ENCODE measurements around the gene MORN1. TPM values are rescaled to one million over a fixed set of nuclear protein-coding genes. Genes with fewer than 3 reads are reported as not detected.

Gene MORN1
- total and polyA plus RNA-seq, 2 of the 8 experiments (the other 6 are each of a cell fraction or from before 2014, with no cell fraction given): 5.0 to 9.1 TPM

DNA sequence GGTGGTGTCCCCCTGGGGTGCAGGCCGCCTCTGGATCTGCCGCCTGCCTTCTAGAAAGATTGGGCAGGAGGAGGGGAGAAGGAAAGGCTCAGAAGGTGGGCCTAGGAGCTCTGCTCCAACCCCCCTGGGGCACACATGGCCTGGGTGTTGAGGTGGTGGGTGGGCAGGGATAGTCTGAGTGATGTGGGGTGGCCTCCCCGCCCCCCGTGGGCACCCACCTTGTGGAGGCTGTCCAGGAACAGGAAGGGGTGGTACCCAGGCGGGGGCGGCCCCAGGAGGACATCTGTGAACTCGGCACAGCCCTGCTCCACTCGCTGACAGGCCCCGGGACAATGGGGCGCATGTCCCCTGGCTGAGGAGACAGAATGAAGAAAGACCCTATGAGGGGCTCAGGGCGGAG is 54.9 kb downstream of the MORN1 start:
- H2BK12ac ChIP-seq (ENCODE audit: low read depth, low read length): no peak overlapping the region
- no peak for FAIRE-seq
- no peak overlapping the region for H3K9ac ChIP-seq (replicated peaks in 1 of 4; ENCODE audit: extremely low read depth in 1 of 4, low read depth in 3 of 4, low read length in 3 of 4)
- H3K27me3 ChIP-seq (replicated peaks in 1 of 4; ENCODE audit: control insufficient read depth in 3 of 4, extremely low read depth in 1 of 4, insufficient read depth in 3 of 4, low read length in 3 of 4): no peaks in the 10 kb centered on the region
- no peak overlapping the region for H3K14ac ChIP-seq (ENCODE audit: insufficient read length)
- H3K4me1 ChIP-seq (replicated peaks in 1 of 4; ENCODE audit: control insufficient read depth in 3 of 4, insufficient read depth in 4 of 4, low read length in 3 of 4): no peaks in the 10 kb centered on the region
- no peak overlapping the region for H4K91ac ChIP-seq (replicated peaks; ENCODE audit: insufficient read length, low read length)
- H3K4me2 ChIP-seq (ENCODE audit: insufficient read depth in 1 of 2, low read depth in 2 of 2, low read length in 2 of 2): no peak overlapping the region
- H3K18ac ChIP-seq (ENCODE audit: extremely low read depth, low read length): no peak overlapping the region
- no peak overlapping the region for H4K5ac ChIP-seq (ENCODE audit: insufficient read length, low read depth, low read length)
- no peaks in the 10 kb centered on the region for H3K36me3 ChIP-seq (ENCODE audit: control insufficient read depth in 2 of 4, insufficient read depth in 4 of 4, low read length in 3 of 4)
- no peaks in the 10 kb centered on the region for H3K23me2 ChIP-seq (ENCODE audit: low read depth, low read length)
- H3K4me3 ChIP-seq (ENCODE audit: extremely low read depth in 1 of 4, insufficient read depth in 2 of 4, low read depth in 3 of 4, low read length in 4 of 4): no peak overlapping the region
- peaks cover 3 to 13% of the 10 kb centered on the region in 2 experiments; a peak in 3 of 4 replicates for H3K9me3 ChIP-seq (ENCODE audit: insufficient read depth in 2 of 2, low read depth in 1 of 2, low read length in 1 of 2)
- H4K8ac ChIP-seq (ENCODE audit: extremely low read depth, insufficient read depth, low read length): no peak overlapping the region
- no peaks in the 10 kb centered on the region for H4K20me1 ChIP-seq (replicated peaks in 1 of 2; ENCODE audit: control insufficient read depth in 1 of 2, insufficient read depth in 2 of 2, low read length in 2 of 2)
- H3K4ac ChIP-seq (replicated peaks; ENCODE audit: insufficient read length, low read depth, low read length): no peak overlapping the region
- POLR2A ChIA-PET (ENCODE audit: partially characterized antibody): no interaction called here
- CTCF ChIA-PET (ENCODE audit: partially characterized antibody): interaction anchor here (0.9 to 2.5 kb wide), 6 partner anchors 10 to 162 kb away, joined by 3 to 8 read pairs (median 4); no protein-coding TSS in a partner anchor
- no peaks in the 10 kb centered on the region for H3K79me2 ChIP-seq (ENCODE audit: control insufficient read depth in 1 of 2, insufficient read depth in 2 of 2, low read length in 2 of 2)
- no peak overlapping the region for H2BK5ac ChIP-seq (ENCODE audit: low read depth, low read length)
- H2BK15ac ChIP-seq (ENCODE audit: low read length): no peak overlapping the region
- no peak overlapping the region for H3K27ac ChIP-seq (ENCODE audit: low read depth, low read length)
- 86% methylated on average over 9 of the region's 11 CpGs; no CpG with 5 or more reads in 1 of the 2 experiments for WGBS, 2 experiments (ENCODE audit: extremely low coverage in 1 of 2, insufficient coverage in 1 of 2, insufficient read length in 1 of 2, insufficient replicate concordance in 2 of 2, low coverage in 1 of 2, low lambda C conversion rate in 2 of 2, missing lambda C conversion rate in 1 of 2)
- DNase-seq (ENCODE audit: low read depth in 1 of 2, low spot score in 2 of 2): no peak
- H2BK20ac ChIP-seq (ENCODE audit: low read length): no peak overlapping the region
- H2AK5ac ChIP-seq (ENCODE audit: low read depth, low read length): no peak overlapping the region
- H3K56ac ChIP-seq (replicated peaks; ENCODE audit: insufficient read length, low read depth, low read length): no peak overlapping the region
- no peak overlapping the region for H2AFZ ChIP-seq (ENCODE audit: low read length)
- H2BK120ac ChIP-seq (replicated peaks; ENCODE audit: low read depth, low read length): no peak overlapping the region
- H3K79me1 ChIP-seq (ENCODE audit: low read depth, low read length): no peaks in the 10 kb centered on the region
- TF ChIP-seq KDM4A (IDR thresholded peaks at IDR 0.05; ENCODE audit: low read depth, low read length, severe bottlenecking): no peak
- TF ChIP-seq RBBP5 (IDR thresholded peaks at IDR 0.05; ENCODE audit: borderline replicate concordance, low read depth, low read length): no peak
- TF ChIP-seq SP4 (IDR thresholded peaks at IDR 0.05; ENCODE audit: low read length): no peak
- TF ChIP-seq YY1 (IDR thresholded peaks at IDR 0.05; ENCODE audit: low read depth, low read length): no peak
- no peak for TF ChIP-seq RNF2 (IDR thresholded peaks at IDR 0.05; ENCODE audit: borderline replicate concordance, low read depth, low read length, missing control alignments, poor library complexity, severe bottlenecking)
- TF ChIP-seq CBX5 (IDR thresholded peaks at IDR 0.05; ENCODE audit: low read depth, low read length): no peak
- H3K23ac ChIP-seq (ENCODE audit: insufficient read length): no peak overlapping the region

Data from H1 (cell line).